CD1c-positive myeloid dendritic cell (primary cell): ENCODE results near the gene UBFD1.
"Not testable (repeated sequence)": the region's sequence is repeated elsewhere in the genome, so short reads cannot be mapped to it uniquely, and the experiment has no call there.

Source experiments
- DNase-seq: peaks from one replicate; pipeline ENCODE4 v3.0.0-alpha.2; 2016; ENCODE audit errors: extremely low spot score

UBFD1 gene

GRCh38 chr16:23567602-23568001, 10.1 kb downstream of the UBFD1 start:
- no peak for DNase-seq

GRCh38 chr16:23570992-23571632, 13.6 kb downstream of the UBFD1 start:
- DNase-seq = peak; percentile 57

GRCh38 chr16:23571895-23572294, 14.4 kb downstream of the UBFD1 start:
- no peak for DNase-seq

- DNase-seq = no peak
Measured at GRCh38 chr16:23572394-23572793, 14.9 kb downstream of the UBFD1 start.

DNA sequence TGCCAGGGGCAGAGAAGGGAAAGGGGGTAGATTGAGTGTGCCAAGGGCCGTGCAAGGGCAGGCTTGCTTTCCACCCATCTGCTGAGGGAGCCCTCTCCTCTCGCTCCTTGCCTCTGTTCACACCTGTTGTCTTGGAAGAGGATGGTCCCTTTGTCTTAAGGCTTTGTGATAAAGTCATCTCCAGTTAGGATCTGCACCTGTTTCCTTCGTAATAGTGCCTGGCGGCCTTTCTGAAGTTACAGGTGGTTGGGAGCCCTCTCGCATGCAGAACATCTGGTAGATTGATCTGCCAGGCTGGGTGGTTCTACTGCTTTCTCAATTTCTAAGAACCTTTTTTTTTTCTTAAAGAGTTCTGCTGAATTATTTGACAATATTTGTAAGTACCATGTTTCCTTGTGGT, 16.3 kb downstream of the UBFD1 start:
- no peak for DNase-seq

GRCh38 chr16:23575834-23576233, 18.3 kb downstream of the UBFD1 start:
- no peak for DNase-seq

DNA sequence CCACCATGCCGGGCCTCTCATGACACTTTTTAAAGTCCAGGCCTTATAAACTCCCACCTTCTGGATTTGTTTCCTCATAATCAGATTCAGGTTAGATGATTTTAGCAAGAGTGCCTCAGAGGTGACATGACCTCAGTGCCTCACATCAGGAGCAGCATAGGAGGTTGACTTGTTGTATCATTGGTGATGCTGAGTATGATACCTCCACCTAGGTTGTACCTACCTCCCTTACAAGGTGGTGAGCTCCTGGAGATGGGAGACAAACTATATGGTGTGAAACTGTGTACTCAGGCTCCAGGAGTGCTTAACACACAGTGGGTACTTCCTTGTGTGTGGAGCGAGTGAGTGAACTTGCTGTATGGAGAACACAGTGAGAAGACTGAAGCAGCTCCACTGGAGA, 20.0 kb downstream of the UBFD1 start:
- DNase-seq = no peak

GRCh38 chr16:23578101-23578830, 20.7 kb downstream of the UBFD1 start:
- DNase-seq = peak; percentile 29

DNA sequence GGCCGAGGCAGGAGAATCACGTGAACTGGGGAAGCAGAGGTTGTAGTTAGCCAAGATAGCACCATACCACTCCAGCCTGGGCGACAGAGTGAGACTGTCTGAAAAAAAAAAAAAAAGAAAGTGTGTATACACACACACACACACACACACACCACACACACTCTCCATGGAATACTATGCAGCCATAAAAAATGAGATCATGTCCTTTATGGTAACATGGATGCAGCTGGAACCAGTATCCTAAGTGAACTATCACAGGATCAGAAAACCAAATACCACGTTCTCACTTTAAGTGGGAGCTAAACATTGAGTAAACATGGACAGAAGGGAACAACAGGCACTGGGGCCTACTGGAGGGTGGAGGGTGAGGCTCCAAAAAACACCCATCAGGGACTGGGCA, 21.8 kb downstream of the UBFD1 start:
- DNase-seq = no peak

- no peak for DNase-seq
Measured at GRCh38 chr16:23580391-23580790, 22.9 kb downstream of the UBFD1 start.

GRCh38 chr16:23581764-23582163, 24.2 kb downstream of the UBFD1 start:
- no peak for DNase-seq

DNA sequence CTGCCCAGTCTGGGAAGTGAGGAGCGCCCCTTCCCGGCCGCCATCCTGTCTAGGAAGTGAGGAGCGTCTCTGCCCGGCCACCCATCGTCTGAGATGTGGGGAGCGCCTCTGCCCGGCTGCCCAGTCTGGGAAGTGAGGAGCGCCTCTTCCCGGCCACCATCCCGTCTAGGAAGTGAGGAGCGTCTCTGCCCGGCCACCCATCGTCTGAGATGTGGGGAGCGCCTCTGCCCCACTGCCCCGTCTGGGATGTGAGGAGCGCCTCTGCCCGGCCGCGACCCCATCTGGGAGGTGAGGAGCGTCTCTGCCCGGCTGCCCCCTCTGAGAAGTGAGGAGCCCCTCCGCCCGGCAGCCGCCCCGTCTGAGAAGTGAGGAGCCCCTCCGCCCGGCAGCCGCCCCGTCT, 25.7 kb downstream of the UBFD1 start:
- DNase-seq = not testable (repeated sequence)

DNA sequence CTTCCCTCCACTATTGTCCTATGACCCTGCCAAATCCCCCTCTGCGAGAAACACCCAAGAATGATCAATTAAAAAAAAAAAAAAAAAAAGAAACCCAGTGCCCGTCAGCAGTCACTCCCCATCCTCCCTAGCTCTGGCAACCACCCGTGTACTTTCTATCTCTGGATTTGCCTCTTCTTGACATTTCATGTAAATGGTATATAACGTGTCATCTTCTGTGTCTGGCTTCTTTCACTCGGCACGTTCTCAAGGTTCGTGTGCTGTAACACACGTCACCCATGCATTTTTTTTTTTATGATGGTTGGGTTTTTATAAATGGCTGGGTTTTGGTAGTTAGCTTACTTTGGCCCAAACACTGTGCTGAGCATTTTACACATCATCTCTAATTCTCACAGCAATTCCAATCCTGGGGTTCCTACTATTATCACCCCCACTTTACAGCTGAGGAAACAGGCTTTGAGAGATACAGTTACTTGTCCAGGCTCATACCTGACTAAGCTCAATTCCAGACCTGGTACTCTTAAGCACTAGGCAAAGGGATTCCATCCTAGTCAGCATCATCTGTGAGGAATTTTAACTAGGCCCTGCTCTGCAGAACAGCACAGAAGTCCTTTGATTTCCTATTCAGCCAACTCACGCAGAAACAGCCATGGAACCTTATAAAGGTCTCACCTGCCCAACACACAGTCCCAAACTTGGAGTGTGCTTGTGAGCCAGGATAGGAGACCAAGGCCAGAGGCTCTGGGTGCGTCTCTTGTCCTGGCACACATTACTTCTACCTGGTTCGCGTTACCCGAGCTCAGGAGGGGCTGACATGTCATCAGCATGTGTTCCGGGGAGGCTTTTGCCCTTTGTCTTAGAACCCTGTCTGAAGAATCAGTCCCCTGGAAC, 26.9 kb downstream of the UBFD1 start:
- DNase-seq = no peak

DNA sequence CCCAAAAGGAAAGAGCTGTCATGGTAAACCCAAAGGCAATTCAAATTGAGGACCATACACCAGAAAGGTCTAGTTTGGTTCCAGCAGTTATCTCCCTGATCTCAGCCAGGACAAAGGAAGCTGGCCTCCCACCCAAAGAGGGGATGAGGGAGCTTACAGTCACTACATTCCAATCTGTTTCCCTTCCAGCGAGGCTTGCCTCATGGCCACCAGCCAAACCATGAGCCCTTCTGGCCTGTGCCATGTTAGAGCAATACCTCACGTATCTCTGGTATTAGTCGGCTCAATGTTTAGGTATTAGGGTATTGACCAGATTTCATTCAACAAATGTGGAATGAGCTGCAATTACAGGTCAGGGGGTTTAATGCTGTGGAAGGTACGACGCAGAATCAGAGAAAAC, 30.2 kb downstream of the UBFD1 start:
- no peak for DNase-seq

DNA sequence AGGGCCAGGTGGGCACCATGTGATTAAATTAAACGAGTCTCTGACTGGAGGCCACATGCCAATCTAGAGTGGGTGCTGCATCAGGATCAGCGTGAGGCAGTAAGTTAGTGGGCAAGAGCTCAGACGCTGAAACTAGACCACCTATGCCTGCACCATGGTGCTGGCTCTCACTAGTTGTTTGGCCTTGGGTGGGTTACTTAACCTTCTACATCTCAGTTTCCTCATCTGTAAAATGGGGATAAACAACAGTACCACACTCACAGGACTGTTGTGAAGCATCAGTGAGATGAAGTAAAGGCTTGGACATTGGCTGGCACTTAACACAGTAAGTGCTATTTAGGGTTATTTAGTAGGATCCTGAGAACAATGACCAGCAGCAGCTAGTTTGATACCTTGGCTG, 32.7 kb downstream of the UBFD1 start:
- no peak for DNase-seq

DNA sequence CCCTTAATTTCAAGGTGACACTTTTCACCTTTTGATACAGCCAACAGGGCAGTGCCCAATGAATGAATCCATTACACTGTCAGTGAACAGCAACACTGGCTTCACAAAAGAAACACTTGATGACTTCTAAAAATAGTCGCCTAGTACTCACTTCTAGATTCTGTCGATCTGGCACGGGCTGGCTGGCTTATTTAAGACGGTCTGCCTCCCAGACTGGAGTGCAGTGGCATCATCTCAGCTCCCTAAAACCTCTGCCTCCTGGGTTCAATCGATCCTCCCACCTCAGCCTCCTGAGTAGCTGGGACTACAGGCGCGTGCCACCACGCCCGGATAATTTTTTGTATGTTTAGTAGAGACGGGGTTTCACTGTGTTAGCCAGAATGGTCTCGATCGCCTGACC, 36.7 kb downstream of the UBFD1 start:
- DNase-seq = no peak

- DNase-seq = no peak
Measured at GRCh38 chr16:23595246-23595950, 37.9 kb downstream of the UBFD1 start.

GRCh38 chr16:23595951-23596720, 38.6 kb downstream of the UBFD1 start, which contains the start of gene NDUFAB1:
Gene NDUFAB1 (minus strand): TSS chr16:23596316. CDS start chr16:23596290, 26 bp downstream.
- peak; percentile 97 for DNase-seq

GRCh38 chr16:23597003-23597756, 39.7 kb downstream of the UBFD1 start:
- peak; percentile 6 for DNase-seq

GRCh38 chr16:23607726-23608125, 50.2 kb downstream of the UBFD1 start:
- DNase-seq = no peak
